HuH-7 (cell line): ENCODE data around the gene HMGXB4.

Experiments used
- DNase-seq: peaks from one replicate; pipeline ENCODE4 v3.0.0; 2011; ENCODE audit warnings: low spot score

The HMGXB4 gene

DNA sequence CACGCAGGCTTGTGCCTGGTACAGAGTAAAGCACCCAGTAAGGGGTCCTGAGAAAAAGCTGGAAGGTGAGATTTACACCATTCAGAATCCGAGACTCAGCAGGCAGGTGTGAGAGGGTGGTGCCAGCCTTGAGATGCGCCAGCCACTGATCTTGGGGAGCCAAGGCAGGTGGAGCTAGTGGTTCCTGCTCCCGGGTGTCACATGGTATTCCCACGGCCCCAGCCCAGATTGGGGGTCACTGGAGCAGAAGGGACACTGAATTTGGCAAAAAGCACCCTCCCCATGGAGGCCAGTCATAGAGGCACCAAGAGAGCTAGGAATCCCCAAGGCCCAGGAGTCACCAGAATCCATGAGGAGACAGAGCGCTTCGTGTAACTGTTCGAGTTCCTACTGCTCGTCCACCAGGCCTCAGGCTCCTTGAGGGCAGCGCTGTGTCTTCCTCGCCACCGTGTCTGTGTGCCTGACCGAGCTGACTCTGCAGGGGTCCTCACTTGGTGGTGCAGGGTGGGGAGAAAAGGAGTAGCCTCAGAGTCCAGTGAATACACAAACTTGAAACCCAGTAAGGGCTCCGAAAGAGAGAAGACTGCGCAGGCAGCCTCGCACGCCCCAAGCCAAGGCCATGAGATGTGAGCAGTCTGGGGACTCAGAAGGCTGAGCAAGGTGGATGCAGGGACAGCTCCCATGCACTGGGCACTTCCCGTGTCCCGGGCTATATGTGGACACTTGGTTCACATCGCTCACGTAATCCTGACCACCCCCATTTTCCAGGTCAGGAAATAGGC lies 70.6 kb downstream of the HMGXB4 start:
- DNase-seq = no peak

DNA sequence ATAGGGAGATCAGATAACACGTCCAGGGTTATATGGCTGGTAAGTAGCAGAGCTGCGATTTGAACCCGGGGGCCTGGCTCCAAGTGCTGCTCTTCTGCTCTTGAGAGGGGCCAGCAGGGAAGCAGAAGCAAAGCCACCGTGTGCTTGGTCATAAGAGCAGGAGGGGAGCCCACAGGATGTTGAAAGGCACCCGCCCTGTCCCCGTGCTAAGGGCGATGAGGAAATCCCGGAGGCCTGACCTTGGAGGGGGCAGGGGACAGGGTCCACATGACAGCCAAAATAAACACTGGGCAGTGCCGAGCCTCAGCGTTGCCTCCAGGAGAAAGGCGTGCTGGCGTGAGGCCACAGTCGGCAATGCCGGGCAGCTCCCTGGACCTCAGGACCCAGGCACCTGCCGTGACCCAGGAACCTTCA lies 71.2 kb downstream of the HMGXB4 start:
- DNase-seq = peak; percentile 92

- no peak for DNase-seq
Measured at GRCh38 chr22:35329114-35329847, 72.0 kb downstream of the HMGXB4 start.

DNA sequence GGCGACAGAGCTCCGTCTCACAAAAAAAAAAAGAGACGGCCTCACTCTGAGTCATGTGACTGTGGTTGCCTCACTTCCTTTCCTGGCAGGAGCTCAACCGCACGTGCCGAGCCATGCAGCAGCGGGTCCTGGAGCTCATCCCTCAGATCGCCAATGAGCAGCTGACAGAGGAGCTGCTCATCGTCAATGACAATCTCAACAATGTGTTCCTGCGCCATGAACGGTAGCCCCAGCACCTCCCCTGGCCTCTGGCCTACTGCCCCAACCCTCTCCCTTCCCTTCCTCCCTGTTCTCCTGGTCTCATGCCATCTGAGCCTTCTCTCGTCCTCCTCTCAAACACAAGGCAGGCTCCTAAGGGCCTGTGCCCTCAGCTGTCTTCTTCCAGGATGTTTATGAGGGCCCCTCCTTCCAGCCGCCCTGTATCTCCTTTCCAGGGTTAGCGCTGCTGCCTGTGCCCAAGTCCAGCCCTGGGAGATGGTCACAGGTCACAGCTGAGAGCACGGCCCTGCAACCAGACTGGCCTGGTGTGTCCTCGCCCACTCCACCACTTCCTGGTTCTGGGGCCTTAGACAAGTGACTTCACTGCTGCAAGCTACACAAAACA lies 73.1 kb downstream of the HMGXB4 start:
- DNase-seq = no peak

GRCh38 chr22:35332278-35332677 lies 75.0 kb downstream of the HMGXB4 start:
- DNase-seq = no peak

DNA sequence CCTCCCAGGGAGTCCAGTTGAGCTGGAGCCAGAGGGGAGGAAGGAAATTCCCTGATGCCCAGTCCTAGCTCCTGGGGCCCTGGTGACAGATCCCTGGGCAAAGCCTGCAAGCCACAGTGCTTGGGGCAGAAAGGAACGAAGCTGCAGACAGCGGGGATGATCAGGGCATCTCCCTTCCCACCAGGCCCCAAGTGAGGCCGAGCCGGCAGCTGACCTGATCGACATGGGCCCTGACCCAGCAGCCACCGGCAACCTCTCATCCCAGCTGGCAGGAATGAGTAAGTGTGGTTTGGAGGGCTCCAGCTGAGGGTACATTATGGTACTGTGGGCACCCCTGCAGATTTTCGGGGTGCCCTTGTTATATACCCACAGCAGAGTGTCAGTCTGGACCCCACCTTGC lies 75.9 kb downstream of the HMGXB4 start:
- no peak for DNase-seq

- DNase-seq = no peak
Measured at GRCh38 chr22:35334004-35334403, 76.7 kb downstream of the HMGXB4 start.

GRCh38 chr22:35335468-35335867 lies 78.2 kb downstream of the HMGXB4 start:
- no peak for DNase-seq

- DNase-seq = no peak
Measured at GRCh38 chr22:35335936-35336781, 78.9 kb downstream of the HMGXB4 start.

- DNase-seq = no peak
Measured at GRCh38 chr22:35337932-35338331, 80.6 kb downstream of the HMGXB4 start.

GRCh38 chr22:35341090-35341874 lies 84.0 kb downstream of the HMGXB4 start:
- DNase-seq = no peak

GRCh38 chr22:35342390-35342789 lies 85.1 kb downstream of the HMGXB4 start:
- DNase-seq = no peak

- DNase-seq = no peak
Measured at GRCh38 chr22:35343664-35344550, 86.6 kb downstream of the HMGXB4 start.

DNA sequence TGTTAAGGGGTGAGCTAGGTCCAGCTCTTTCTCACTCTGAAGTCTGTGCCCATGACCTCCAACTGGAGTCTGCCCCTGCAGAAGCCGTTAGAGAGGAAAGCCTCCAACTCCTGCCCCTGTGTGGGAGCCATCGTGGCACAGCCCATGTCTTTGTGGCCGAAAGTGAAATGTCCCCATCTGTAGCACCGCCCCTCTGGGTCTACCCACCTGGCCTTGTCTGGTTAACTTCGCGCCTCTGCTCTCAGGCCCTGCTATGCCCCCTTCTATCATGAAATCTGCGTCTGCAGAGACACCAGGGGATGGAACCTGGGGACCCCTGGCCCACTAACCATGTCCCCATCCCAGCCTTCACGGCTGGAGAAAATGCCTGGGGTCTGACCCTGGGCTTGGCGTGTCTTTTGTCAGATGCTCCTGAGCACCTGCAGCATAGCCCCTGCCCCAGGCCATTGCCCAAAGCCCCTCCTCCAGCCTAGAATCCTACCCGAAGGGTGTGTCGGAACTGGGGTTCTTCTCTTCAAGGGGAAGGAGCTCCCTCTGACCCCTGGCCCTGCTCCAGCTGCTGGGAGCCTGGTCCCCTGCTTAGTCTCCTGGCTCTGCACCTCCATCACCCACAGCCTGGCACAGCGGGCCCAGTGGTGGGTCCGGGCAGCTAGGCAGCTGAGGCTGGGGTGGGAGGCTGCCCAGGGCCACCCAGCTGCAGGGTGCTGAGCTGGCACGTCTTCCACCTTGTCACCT lies 87.8 kb downstream of the HMGXB4 start:
- no peak for DNase-seq
